Measurements from ENCODE around the gene ATP9B. TPM values are rescaled to one million over a fixed set of nuclear protein-coding genes. Genes with fewer than 3 reads are reported as not detected.

The ATP9B gene
- total RNA-seq, 1 donor from 2014 or later: 12.6 TPM

DNA sequence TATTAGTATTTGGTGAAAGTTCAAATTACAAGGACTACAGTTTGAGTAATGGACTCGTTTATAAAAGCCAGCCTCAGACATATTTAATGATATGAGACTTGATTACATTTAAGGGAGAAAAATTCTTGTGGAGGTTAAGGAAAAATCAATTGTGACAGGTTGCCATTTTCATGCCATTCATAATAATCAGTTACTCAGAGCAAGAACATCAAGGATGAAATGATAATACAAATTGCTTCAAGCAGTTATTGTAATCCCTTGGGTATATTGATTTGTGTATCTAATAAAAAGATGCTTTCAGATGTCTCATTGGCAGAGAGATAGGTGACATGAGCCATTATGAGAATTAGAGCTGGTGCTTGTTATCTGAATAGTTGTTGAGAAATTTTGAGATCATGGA is 153.6 kb downstream of the ATP9B start:
- Mint-ChIP-seq H3K27ac (ENCODE audit: unreplicated experiment) (no peak overlapping the region), H3K9me3 (ENCODE audit: unreplicated experiment) (no peaks in the 10 kb centered on the region), H3K27me3 (ENCODE audit: low read depth, unreplicated experiment) (no peaks in the 10 kb centered on the region), H3K36me3 (ENCODE audit: low read depth, unreplicated experiment) (peaks cover 7% of the 10 kb centered on the region), H3K4me3 (ENCODE audit: unreplicated experiment) (no peak overlapping the region), H3K4me1 (ENCODE audit: low read depth, unreplicated experiment) (peaks cover 2% of the 10 kb centered on the region)
- Histone ChIP-seq H3K4me1 (ENCODE audit: insufficient read depth, low read length) (peaks cover 2% of the 10 kb centered on the region), H3K4me3 (ENCODE audit: insufficient read depth, low read depth, low read length) (no peak overlapping the region), H3K27ac (ENCODE audit: low read depth, low read length) (no peak overlapping the region), H3K9me3 (ENCODE audit: insufficient read depth, low read depth, low read length) (no peaks in the 10 kb centered on the region), H3K36me3 (ENCODE audit: insufficient read depth, low read length) (no peaks in the 10 kb centered on the region), H3K4me2 (ENCODE audit: low read length) (no peak overlapping the region), H3K79me2 (ENCODE audit: insufficient read depth, low read length) (no peaks in the 10 kb centered on the region), H3K9ac (ENCODE audit: low read length) (no peak overlapping the region), H4K20me1 (ENCODE audit: insufficient read depth, low read length) (no peaks in the 10 kb centered on the region), H3K27me3 (ENCODE audit: insufficient read depth, low read length) (no peaks in the 10 kb centered on the region), H2AFZ (ENCODE audit: low read depth, low read length) (no peak overlapping the region)
- TF ChIP-seq CTCF (IDR thresholded peaks at IDR 0.05; ENCODE audit: insufficient read depth, low read depth, low read length): no peak
- TF ChIP-seq EZH2 (IDR thresholded peaks at IDR 0.05; ENCODE audit: insufficient read depth, low read length): no peak
- FAIRE-seq (no peak), DNase-seq (ENCODE audit: low read depth) (no peak)

DNA sequence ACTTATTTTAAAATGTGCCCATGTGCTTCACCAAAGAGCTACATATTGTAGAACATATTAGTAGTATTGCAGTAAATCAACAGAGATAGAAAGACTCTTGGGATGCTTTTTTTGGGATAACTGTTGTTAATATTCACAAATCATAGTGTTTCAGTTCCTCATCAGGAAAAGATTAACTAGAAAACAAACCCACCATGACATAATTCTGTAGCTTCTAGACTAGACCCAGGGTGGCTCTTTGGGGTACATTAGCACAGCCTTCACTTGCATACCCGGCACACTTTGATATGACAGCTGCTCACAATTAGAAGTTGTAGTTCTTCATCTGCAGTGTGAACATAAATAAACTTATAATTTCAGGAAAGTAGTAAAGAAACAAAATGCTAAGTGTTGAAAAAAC is 154.2 kb downstream of the ATP9B start:
- H3K27ac Mint-ChIP-seq (ENCODE audit: unreplicated experiment): no peak overlapping the region
- peaks cover 2% of the 10 kb centered on the region for H3K4me1 ChIP-seq (ENCODE audit: insufficient read depth, low read length)

More for the DNA sequence above, 154.2 kb downstream of the ATP9B start:
- Histone ChIP-seq H3K4me3 (ENCODE audit: insufficient read depth, low read depth, low read length) (no peak overlapping the region), H3K9ac (ENCODE audit: low read length) (no peak overlapping the region), H3K36me3 (ENCODE audit: insufficient read depth, low read length) (no peaks in the 10 kb centered on the region), H2AFZ (ENCODE audit: low read depth, low read length) (no peak overlapping the region), H3K4me2 (ENCODE audit: low read length) (no peak overlapping the region), H3K79me2 (ENCODE audit: insufficient read depth, low read length) (no peaks in the 10 kb centered on the region), H4K20me1 (ENCODE audit: insufficient read depth, low read length) (no peaks in the 10 kb centered on the region), H3K9me3 (ENCODE audit: insufficient read depth, low read depth, low read length) (no peaks in the 10 kb centered on the region), H3K27ac (ENCODE audit: low read depth, low read length) (no peak overlapping the region), H3K27me3 (ENCODE audit: insufficient read depth, low read length) (no peaks in the 10 kb centered on the region)
- peaks cover 2% of the 10 kb centered on the region for H3K4me1 Mint-ChIP-seq (ENCODE audit: low read depth, unreplicated experiment)
- FAIRE-seq (no peak), DNase-seq (ENCODE audit: low read depth) (no peak)
- no peaks in the 10 kb centered on the region for H3K27me3 Mint-ChIP-seq (ENCODE audit: low read depth, unreplicated experiment)
- H3K4me3 Mint-ChIP-seq (ENCODE audit: unreplicated experiment): no peak overlapping the region
- no peaks in the 10 kb centered on the region for H3K9me3 Mint-ChIP-seq (ENCODE audit: unreplicated experiment)
- H3K36me3 Mint-ChIP-seq (ENCODE audit: low read depth, unreplicated experiment): peaks cover 7% of the 10 kb centered on the region
- no peak for TF ChIP-seq EZH2 (IDR thresholded peaks at IDR 0.05; ENCODE audit: insufficient read depth, low read length)
- no peak for TF ChIP-seq CTCF (IDR thresholded peaks at IDR 0.05; ENCODE audit: insufficient read depth, low read depth, low read length)

Measured in astrocyte (in vitro differentiated cells and primary cell).